GM12873 (cell line): ENCODE measurements around the gene FAM83D.

ENCODE experiments used
- TF ChIP-seq, protein P1 (sequence below): IDR thresholded peaks from 2 replicates; pipeline ENCODE4 v1.5.1; 2012; ENCODE audit warnings: low read depth, mild to moderate bottlenecking, moderate library complexity, low read length, control low read depth; ENCODE audit not compliant: insufficient read depth; ENCODE audit errors: missing control alignments

FAM83D gene

DNA sequence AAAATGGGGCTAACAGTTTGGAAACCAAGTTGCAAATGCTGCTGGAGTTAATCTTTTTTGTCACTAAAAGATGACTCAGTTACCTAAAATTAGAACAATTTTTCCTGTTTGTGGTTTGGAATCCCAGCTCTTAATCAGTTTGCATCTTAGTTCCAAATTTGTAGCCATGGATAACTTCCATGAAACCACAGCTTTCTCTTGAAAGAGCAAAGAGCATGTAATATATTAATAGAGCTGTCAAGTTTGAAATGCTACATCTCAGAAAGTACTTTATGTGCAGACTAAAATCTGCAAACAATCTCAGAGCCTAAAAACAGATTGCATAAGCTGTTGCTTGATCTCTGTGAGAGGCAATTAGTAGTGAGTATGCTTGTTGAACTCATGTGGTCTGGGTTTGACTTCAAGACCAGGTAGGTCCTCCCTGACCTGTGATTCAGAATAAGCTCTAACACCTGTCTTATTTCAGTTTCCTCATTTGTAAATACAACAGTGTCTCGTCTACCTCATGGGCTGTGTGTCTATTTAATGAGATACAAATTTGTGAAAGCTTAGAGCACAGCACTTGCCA, 59.5 kb downstream of the FAM83D start:
- TF ChIP-seq, protein P1, sequence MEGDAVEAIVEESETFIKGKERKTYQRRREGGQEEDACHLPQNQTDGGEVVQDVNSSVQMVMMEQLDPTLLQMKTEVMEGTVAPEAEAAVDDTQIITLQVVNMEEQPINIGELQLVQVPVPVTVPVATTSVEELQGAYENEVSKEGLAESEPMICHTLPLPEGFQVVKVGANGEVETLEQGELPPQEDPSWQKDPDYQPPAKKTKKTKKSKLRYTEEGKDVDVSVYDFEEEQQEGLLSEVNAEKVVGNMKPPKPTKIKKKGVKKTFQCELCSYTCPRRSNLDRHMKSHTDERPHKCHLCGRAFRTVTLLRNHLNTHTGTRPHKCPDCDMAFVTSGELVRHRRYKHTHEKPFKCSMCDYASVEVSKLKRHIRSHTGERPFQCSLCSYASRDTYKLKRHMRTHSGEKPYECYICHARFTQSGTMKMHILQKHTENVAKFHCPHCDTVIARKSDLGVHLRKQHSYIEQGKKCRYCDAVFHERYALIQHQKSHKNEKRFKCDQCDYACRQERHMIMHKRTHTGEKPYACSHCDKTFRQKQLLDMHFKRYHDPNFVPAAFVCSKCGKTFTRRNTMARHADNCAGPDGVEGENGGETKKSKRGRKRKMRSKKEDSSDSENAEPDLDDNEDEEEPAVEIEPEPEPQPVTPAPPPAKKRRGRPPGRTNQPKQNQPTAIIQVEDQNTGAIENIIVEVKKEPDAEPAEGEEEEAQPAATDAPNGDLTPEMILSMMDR = no peak

DNA sequence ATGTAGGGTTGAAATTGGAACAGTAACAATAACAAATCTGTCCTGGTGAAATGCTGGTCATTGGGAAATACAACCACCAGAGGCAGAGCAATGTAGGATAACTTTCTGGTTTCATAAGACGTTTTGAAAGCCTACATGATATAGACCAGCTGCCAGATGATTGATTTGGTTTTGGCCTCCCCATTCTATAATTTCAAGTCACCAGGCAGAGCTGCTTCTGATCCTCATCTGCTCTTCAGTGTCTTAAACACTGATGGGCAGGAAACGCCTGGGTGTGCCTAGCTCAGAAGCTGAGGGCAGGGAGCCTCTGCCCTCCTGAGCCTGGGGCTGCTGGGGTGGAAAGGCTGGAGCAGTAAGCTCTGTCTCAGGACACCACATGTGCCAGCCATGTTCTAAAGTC, 60.4 kb downstream of the FAM83D start:
- TF ChIP-seq, protein P1 = peak; percentile 23

DNA sequence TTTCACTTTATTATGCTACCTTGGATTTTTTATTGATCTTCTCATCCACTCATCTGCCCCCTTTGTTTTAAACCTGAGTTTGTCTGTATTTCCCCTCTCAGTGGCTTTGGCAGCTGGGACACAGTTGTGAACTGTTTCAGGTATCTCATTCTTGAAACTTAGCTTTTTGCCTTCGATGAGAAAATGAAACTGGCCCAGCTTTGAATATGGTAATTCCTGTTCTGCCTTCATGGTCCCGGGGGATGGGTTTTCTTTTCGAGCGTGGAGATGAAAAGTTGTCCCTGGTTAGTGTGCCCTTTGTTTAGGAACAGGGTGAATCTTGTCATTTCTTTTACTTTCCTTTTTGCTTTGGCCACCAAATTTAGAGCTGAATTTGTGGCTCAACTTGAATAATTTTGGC, 61.6 kb downstream of the FAM83D start:
- TF ChIP-seq, protein P1 = no peak

DNA sequence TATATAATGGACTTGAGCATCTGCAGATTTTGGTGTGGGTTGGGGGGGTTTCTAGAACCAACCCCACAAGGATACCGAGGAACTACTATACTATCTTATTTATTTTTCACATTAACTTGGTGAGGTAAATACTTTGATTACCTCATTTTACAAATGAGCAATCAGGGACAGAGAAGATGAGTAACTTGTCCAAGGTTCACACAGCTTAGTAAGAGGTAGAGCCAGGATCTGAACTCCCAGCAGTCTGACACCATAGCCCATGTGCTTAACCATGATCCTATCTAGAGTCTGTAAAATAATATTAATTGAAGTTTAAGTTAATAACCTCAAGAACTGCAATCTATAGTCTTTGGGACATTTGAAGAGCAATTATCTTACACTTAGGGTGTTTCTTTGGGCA, 64.5 kb downstream of the FAM83D start:
- TF ChIP-seq, protein P1 = no peak

DNA sequence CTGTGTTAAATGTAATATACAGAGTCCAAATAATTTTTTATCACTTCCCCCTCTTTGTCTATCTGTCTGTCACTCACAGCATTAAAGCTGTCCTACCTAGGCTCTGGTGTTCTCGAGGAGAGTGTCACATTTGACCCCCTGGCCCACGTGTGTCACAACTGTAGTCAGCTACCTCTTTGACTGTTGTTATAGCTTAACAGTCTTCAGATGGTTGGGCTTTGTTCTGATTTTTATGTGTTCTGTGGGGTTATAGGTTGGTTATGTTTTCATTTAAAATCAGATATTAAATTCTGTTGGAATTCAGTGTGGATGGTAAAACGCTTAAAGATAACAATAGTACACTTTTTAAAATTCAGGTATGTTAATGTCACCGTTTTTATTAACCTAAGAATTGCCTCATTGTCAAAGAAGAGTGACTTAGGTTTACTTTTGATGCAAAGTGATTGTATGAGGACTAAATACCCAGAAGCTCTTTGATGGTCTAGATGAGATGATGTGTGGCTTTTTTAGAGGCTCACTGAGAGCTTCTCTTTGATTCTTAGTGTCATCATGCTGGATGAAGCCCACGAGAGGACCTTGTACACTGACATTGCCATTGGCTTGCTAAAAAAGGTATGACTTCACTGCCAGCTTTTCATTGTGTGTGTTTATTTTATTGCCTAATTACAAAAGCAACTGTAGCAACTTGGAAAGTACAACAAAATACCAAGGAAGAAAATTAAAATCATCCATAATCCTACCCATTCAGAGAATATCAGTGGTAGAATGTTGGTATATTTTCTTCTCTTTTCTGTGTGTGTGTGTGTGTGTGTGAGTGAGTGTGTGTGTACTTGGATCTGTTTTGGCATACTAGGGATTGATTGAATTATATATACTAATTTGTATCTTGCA, 65.8 kb downstream of the FAM83D start:
- TF ChIP-seq, protein P1 = no peak

DNA sequence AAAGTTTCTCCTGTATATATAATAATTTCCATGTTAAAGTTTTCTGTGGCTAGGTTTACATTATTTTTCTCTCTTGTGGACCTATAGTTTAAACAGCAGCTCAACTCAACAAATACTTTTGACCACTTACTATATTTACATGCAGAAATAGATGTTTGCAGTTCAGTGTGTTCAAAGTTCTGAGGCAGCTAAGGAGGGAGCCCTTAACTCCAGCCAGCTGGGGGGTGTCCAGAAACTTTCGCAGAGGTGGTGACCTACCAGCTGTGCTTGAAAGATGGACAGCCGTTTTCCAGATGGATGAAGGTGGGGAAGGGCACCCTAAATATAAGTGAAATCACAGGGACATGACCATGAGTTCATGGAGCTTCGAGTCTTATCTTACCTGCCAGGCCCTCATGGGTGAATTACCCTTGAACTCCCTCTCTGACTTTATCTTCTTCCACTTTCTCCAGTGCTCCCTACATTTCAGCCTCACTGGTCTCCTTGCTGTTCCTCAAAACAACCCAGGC, 69.4 kb downstream of the FAM83D start:
- TF ChIP-seq, protein P1 = no peak

DNA sequence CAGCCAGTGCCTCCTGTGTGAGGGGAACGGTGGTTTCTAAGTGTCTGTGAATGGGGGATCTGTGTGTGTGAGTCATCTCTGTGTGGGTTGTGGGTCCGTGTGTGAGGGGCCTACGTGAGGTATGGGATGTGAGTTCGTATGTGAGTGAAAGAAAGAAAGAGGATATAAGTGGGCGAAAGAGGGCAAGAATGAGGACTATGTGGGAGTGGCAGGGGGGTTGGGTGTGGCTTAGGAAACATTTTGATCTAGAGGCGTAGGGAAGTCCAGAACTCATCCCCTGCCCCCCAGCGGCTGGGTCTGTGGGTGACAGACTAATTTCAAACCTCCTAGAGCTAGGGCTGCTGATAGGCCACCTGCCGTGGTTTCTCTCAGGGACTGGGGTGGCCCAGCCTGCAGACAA, 71.4 kb downstream of the FAM83D start:
- TF ChIP-seq, protein P1 = peak; percentile 66
